PC-3 (cell line): ENCODE results near the gene MYORG. TPM values are rescaled to one million over a fixed set of nuclear protein-coding genes. Genes with fewer than 3 reads are reported as not detected.

Source experiments
- ATAC-seq: fragments of 200-7000 bp; cut with Tn5 transposase; 2 replicates; pipeline ENCODE4 v1.9.1; 2020; ENCODE audit warnings: mild to moderate bottlenecking, moderate library complexity
- BruUV-seq: library from RNA; stranded (reverse); fragments of 400-500 nt; replicated peaks from 2 replicates; lab custom pipeline; 2021; lab: Mats Ljungman, UMichigan
- CTCF ChIA-PET: fragments of 300-600 bp; sonication (Branson Sonifier 250); formaldehyde crosslinking; loops from one replicate; lab custom pipeline; 2022; ENCODE audit warnings: antibody characterized with exemption; lab: Charles Lee
- POLR2A ChIA-PET: fragments of 300-600 bp; sonication (Branson Sonifier 250); formaldehyde crosslinking; loops from one replicate; lab custom pipeline; 2022; ENCODE audit warnings: antibody characterized with exemption; ENCODE audit not compliant: unreplicated experiment; lab: Charles Lee
- DNase-seq: peaks from one replicate; pipeline ENCODE4 v3.0.0-alpha.2; 2015
- H2AFZ ChIP-seq: fragments of 300-600 bp; sonication (generic); 2 replicates; pipeline ENCODE4 v1.6.0; 2016; ENCODE audit warnings: antibody characterized with exemption, low read length
- H3F3A ChIP-seq: fragments of 300-600 bp; sonication (generic); one replicate; pipeline ENCODE4 v1.6.0; 2017; ENCODE audit warnings: antibody characterized with exemption, low read length, control low read depth, mild to moderate bottlenecking; ENCODE audit not compliant: unreplicated experiment
- H3K27ac ChIP-seq: fragments of 300-600 bp; sonication (generic); 2 replicates; pipeline ENCODE4 v1.5.1; 2016; ENCODE audit warnings: mild to moderate bottlenecking, low read length
- H3K27me3 ChIP-seq: fragments of 300-600 bp; sonication (generic); 2 replicates; pipeline ENCODE4 v1.6.1; 2016; ENCODE audit warnings: low read length, mixed read lengths
- H3K36me3 ChIP-seq: fragments of 300-600 bp; sonication (generic); 2 replicates; pipeline ENCODE4 v1.6.1; 2016; ENCODE audit warnings: low read depth, mixed run types, low read length, mixed read lengths
- H3K4me1 ChIP-seq: fragments of 300-600 bp; sonication (generic); 2 replicates; pipeline ENCODE4 v1.5.1; 2016; ENCODE audit warnings: low read length; ENCODE audit not compliant: insufficient read depth
- H3K4me2 ChIP-seq: fragments of 300-600 bp; sonication (generic); 2 replicates; pipeline ENCODE4 v1.6.0; 2016; ENCODE audit warnings: low read length
- H3K4me3 ChIP-seq: fragments of 300-600 bp; sonication (generic); 2 replicates; pipeline ENCODE4 v1.5.1; 2016; ENCODE audit warnings: mild to moderate bottlenecking, low read length, mixed read lengths
- H3K79me2 ChIP-seq: fragments of 300-600 bp; sonication (generic); 2 replicates; pipeline ENCODE4 v1.6.1; 2017; ENCODE audit warnings: low read length, mixed read lengths
- H3K9ac ChIP-seq: fragments of 300-600 bp; sonication (generic); 2 replicates; pipeline ENCODE4 v1.6.0; 2016; ENCODE audit warnings: mild to moderate bottlenecking, low read length
- H3K9me2 ChIP-seq: fragments of 300-600 bp; sonication (generic); replicated peaks from 2 replicates; pipeline ENCODE4 v1.6.1; 2016; ENCODE audit warnings: mixed run types, low read length, mixed read lengths
- H3K9me3 ChIP-seq: fragments of 300-600 bp; sonication (generic); 2 replicates; pipeline ENCODE4 v1.6.1; 2016; ENCODE audit warnings: low read length, mixed read lengths
- H4K20me1 ChIP-seq: fragments of 300-600 bp; sonication (generic); 2 replicates; pipeline ENCODE4 v1.6.1; 2016; ENCODE audit warnings: low read length, mixed read lengths
- EZH2 ChIP-seq: fragments of 300-600 bp; sonication (generic); IDR thresholded peaks from one replicate; pipeline ENCODE4 v1.6.1; 2017; ENCODE audit warnings: antibody characterized with exemption, mild to moderate bottlenecking, low read length; ENCODE audit not compliant: unreplicated experiment
- EZH2phosphoT487 ChIP-seq: fragments of 300-600 bp; sonication (generic); IDR thresholded peaks from 2 replicates; pipeline ENCODE4 v1.6.1; 2018; ENCODE audit warnings: mild to moderate bottlenecking, antibody characterized with exemption, low read length, borderline replicate concordance
- intact Hi-C: fragments of 100-400 bp; cut with micrococcal nuclease; formaldehyde crosslinking; loops from 2 replicates; pipeline ENCODE4 v1.9.0; 2023
- total RNA-seq: library from RNA; depleted of rRNA; stranded (reverse); fragments of >200 nt; gene quantifications from 2 replicates; pipeline ENCODE4 v1.2.3, GENCODE V29; 2014
- TF ChIP-seq, protein P1 (sequence below): fragments of 300-600 bp; sonication (generic); conservative IDR thresholded peaks from 2 replicates; pipeline ENCODE4 v1.5.1; 2017; ENCODE audit warnings: antibody characterized with exemption, low read depth, mild to moderate bottlenecking, low read length

The MYORG gene
- total RNA-seq, 1 experiment from 2014 or later, result 3.4 TPM

DNA sequence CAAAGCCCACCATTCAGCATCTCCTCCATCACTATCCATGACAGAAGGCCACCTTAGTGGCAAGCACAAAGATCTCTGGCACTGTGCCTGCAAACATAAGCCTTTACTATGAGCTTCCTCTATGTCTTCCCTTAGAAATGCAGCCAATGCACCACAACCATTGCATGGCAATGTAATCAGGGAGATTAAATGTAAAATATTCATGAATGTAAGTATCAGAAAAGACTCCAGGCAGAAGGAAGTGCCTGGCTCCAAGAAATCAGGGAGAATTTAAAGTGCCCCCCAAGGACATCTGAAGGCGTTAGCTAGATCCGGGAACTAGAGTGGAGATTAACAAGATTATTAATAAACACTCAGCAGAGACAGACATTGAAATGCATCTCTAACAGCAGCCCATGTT is 32.5 kb upstream of the MYORG start:
- ATAC-seq (no peak), DNase-seq (no peak)
- Histone ChIP-seq H3K27ac (no peak overlapping the region), H3K4me2 (no peak overlapping the region), H3K4me3 (no peak overlapping the region), H3K79me2 (no peaks in the 10 kb centered on the region), H3K9me3 (no peaks in the 10 kb centered on the region), H3K36me3 (no peaks in the 10 kb centered on the region), H3F3A (no peaks in the 10 kb centered on the region), H3K27me3 (no peaks in the 10 kb centered on the region), H2AFZ (no peak overlapping the region), H4K20me1 (no peaks in the 10 kb centered on the region), H3K9me2 (no peaks in the 10 kb centered on the region), H3K4me1 (no peaks in the 10 kb centered on the region), H3K9ac (no peak overlapping the region)
- intact Hi-C loops, result no loop called here
- BruUV-seq, result no TSS peak
- TF ChIP-seq EZH2, result no peak
- TF ChIP-seq, protein P1, sequence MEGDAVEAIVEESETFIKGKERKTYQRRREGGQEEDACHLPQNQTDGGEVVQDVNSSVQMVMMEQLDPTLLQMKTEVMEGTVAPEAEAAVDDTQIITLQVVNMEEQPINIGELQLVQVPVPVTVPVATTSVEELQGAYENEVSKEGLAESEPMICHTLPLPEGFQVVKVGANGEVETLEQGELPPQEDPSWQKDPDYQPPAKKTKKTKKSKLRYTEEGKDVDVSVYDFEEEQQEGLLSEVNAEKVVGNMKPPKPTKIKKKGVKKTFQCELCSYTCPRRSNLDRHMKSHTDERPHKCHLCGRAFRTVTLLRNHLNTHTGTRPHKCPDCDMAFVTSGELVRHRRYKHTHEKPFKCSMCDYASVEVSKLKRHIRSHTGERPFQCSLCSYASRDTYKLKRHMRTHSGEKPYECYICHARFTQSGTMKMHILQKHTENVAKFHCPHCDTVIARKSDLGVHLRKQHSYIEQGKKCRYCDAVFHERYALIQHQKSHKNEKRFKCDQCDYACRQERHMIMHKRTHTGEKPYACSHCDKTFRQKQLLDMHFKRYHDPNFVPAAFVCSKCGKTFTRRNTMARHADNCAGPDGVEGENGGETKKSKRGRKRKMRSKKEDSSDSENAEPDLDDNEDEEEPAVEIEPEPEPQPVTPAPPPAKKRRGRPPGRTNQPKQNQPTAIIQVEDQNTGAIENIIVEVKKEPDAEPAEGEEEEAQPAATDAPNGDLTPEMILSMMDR, result no peak
- no peak for TF ChIP-seq EZH2phosphoT487
- ChIA-PET POLR2A (no interaction called here), CTCF (no interaction called here)

- Histone ChIP-seq H2AFZ (no peak overlapping the region), H4K20me1 (no peaks in the 10 kb centered on the region), H3K27me3 (no peaks in the 10 kb centered on the region), H3K4me2 (no peak overlapping the region), H3K79me2 (no peaks in the 10 kb centered on the region), H3K27ac (no peak overlapping the region), H3K9ac (no peak overlapping the region), H3F3A (no peaks in the 10 kb centered on the region), H3K9me2 (no peaks in the 10 kb centered on the region), H3K4me3 (no peak overlapping the region), H3K9me3 (no peaks in the 10 kb centered on the region), H3K4me1 (no peaks in the 10 kb centered on the region), H3K36me3 (peaks cover 4% of the 10 kb centered on the region; the same call in 1 of the 2 replicates)
- intact Hi-C loops, result no loop called here
- no peak for ATAC-seq
- BruUV-seq, result no TSS peak
- no peak for DNase-seq
- TF ChIP-seq EZH2phosphoT487 (no peak), EZH2 (no peak)
- TF ChIP-seq, protein P1, result no peak
- POLR2A ChIA-PET, result no interaction called here
- CTCF ChIA-PET, result no interaction called here
Observed at GRCh38 chr9:34408173-34408572, 31.5 kb upstream of the MYORG start.

GRCh38 chr9:34406219-34406618 is 29.5 kb upstream of the MYORG start:
- H3K27me3 ChIP-seq, result no peaks in the 10 kb centered on the region
- intact Hi-C loops, result no loop called here
- H3K36me3 ChIP-seq, result peaks cover 4% of the 10 kb centered on the region; the same call in 1 of the 2 replicates
- no TSS peak for BruUV-seq
- no peak overlapping the region for H2AFZ ChIP-seq
- no peaks in the 10 kb centered on the region for H3K4me1 ChIP-seq
- TF ChIP-seq EZH2phosphoT487 (no peak), EZH2 (no peak)
- TF ChIP-seq, protein P1, result no peak
- H3F3A ChIP-seq, result no peaks in the 10 kb centered on the region
- H3K9me3 ChIP-seq, result no peaks in the 10 kb centered on the region
- no peaks in the 10 kb centered on the region for H3K79me2 ChIP-seq
- no peak overlapping the region for H3K4me2 ChIP-seq
- no peak overlapping the region for H3K27ac ChIP-seq
- no peaks in the 10 kb centered on the region for H4K20me1 ChIP-seq
- H3K4me3 ChIP-seq, result no peak overlapping the region
- POLR2A ChIA-PET, result no interaction called here
- CTCF ChIA-PET, result no interaction called here
- no peak overlapping the region for H3K9ac ChIP-seq
- ATAC-seq (no peak), DNase-seq (no peak)
- H3K9me2 ChIP-seq, result no peaks in the 10 kb centered on the region
